ENCODE data around the gene SGMS1.

The SGMS1 gene

GRCh38 chr10:50601974-50602373, 21.8 kb downstream of the SGMS1 start:
- DNase-seq (ENCODE audit: extremely low read depth, low read depth): no peak
- H3K4me3 ChIP-seq (replicated peaks; ENCODE audit: low read depth, low read length): no peak overlapping the region
- TF ChIP-seq CTCF (IDR thresholded peaks at IDR 0.05; ENCODE audit: low read depth, low read length, missing control alignments): no peak

GRCh38 chr10:50600831-50601477, 22.8 kb downstream of the SGMS1 start:
- no peak for TF ChIP-seq CTCF (IDR thresholded peaks at IDR 0.05; ENCODE audit: low read depth, low read length, missing control alignments)
- H3K4me3 ChIP-seq (replicated peaks; ENCODE audit: low read depth, low read length): no peak overlapping the region
- no peak for DNase-seq (ENCODE audit: extremely low read depth, low read depth)

- no peak overlapping the region for H3K4me3 ChIP-seq (replicated peaks; ENCODE audit: low read depth, low read length)
- TF ChIP-seq CTCF (IDR thresholded peaks at IDR 0.05; ENCODE audit: low read depth, low read length, missing control alignments): no peak
- DNase-seq (ENCODE audit: extremely low read depth, low read depth): no peak
Measured at GRCh38 chr10:50600286-50600685, 23.5 kb downstream of the SGMS1 start.

- no peak for TF ChIP-seq CTCF (IDR thresholded peaks at IDR 0.05; ENCODE audit: low read depth, low read length, missing control alignments)
- DNase-seq (ENCODE audit: extremely low read depth, low read depth): no peak
- no peak overlapping the region for H3K4me3 ChIP-seq (replicated peaks; ENCODE audit: low read depth, low read length)
Measured at GRCh38 chr10:50596897-50597296, 26.9 kb downstream of the SGMS1 start.

DNA sequence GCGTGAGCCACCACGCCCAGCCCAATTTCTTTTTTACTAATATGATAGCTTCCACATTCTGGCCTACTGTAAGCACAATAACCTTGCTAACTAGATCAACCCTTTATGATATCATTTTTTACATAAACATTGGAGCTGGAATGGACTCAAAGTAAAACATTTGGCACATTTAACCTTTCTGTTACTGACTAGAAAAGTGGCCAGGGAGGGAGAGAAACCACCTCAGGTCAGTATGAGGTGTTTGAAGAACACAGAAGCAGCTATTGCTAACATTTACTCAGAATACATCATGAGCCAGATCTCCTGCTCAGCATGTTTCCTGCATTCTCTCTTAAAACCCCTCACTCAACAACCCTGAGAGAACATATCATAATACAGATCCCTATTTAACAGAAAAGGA, 27.3 kb downstream of the SGMS1 start:
- DNase-seq (ENCODE audit: extremely low read depth, low read depth): no peak
- TF ChIP-seq CTCF (IDR thresholded peaks at IDR 0.05; ENCODE audit: low read depth, low read length, missing control alignments): no peak
- H3K4me3 ChIP-seq (replicated peaks; ENCODE audit: low read depth, low read length): no peak overlapping the region

DNA sequence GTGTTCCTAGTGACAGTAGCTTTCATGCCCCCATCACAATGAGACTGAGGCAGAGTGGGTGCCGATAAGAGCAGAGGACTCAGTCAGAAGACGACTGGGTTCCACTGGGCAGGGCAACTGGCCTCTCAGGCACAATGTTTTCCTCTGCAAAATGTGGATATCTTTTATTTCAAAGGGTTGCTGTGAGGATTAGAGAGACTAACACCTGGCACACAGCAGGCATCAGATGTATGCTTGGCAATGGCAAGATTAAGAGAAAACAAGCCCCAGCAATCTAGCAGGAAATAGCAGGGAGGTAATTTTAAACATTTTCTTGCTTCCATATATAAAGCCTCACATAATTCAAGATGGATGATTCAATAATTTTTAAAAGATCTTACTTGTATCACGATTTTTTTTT, 28.0 kb downstream of the SGMS1 start:
- no peak for DNase-seq (ENCODE audit: extremely low read depth, low read depth)
- TF ChIP-seq CTCF (IDR thresholded peaks at IDR 0.05; ENCODE audit: low read depth, low read length, missing control alignments): no peak
- no peak overlapping the region for H3K4me3 ChIP-seq (replicated peaks; ENCODE audit: low read depth, low read length)

Measured in HFF-Myc (cell line).